Measurements from ENCODE around the gene ZFYVE1. TPM values are rescaled to one million over a fixed set of nuclear protein-coding genes. Genes with fewer than 3 reads are reported as not detected.

The ZFYVE1 gene
- total and polyA plus RNA-seq, 10 of the 15 experiments (the other 5 are each of a cell fraction or from before 2014, with no cell fraction given): 1.2 to 13.3 (median 6.4) TPM

- TF ChIP-seq POLR2AphosphoS5 (IDR thresholded peaks at IDR 0.05; ENCODE audit: low read length): peak; percentile 63; the same call in 1 of the 2 replicates
- TF ChIP-seq BRCA1 (IDR thresholded peaks at IDR 0.05; ENCODE audit: low read depth, low read length): no peak
- TF ChIP-seq RELA (IDR thresholded peaks at IDR 0.05; ENCODE audit: borderline replicate concordance, partially characterized antibody): no peak
- TF ChIP-seq CREM (IDR thresholded peaks at IDR 0.05; ENCODE audit: low read depth): peak; percentile 75
- TF ChIP-seq SIX5 (IDR thresholded peaks at IDR 0.05; ENCODE audit: low read depth, low read length, severe bottlenecking): peak; percentile 18
- peak; percentile 84 for TF ChIP-seq NFYB (IDR thresholded peaks at IDR 0.05; ENCODE audit: insufficient read depth, low read depth, low read length)
- TF ChIP-seq MYC (IDR thresholded peaks at IDR 0.05; ENCODE audit: insufficient read depth, insufficient read length, insufficient replicate concordance, low read length, severe bottlenecking): peak; percentile 55
- TF ChIP-seq WRNIP1 (IDR thresholded peaks at IDR 0.05; ENCODE audit: borderline replicate concordance, low read depth, low read length): no peak
- TF ChIP-seq ZNF274 (IDR thresholded peaks at IDR 0.05; ENCODE audit: insufficient read depth, insufficient read length): no peak
- TF ChIP-seq LARP7 (IDR thresholded peaks at IDR 0.05): peak; percentile 72
Observed at GRCh38 chr14:72926292-72927028, 100.4 kb downstream of the ZFYVE1 start, which contains the start of gene DCAF4 (continued).

- H3K9ac ChIP-seq (ENCODE audit: control insufficient read depth, insufficient read depth, low read length): peak overlapping the region; percentile 59
- no peaks in the 10 kb centered on the region for H3K27me3 ChIP-seq (replicated peaks in 1 of 2; ENCODE audit: control insufficient read depth in 2 of 2, insufficient read depth in 2 of 2, low read length in 1 of 2)
- H2AFZ ChIP-seq (ENCODE audit: control insufficient read depth, low read depth, low read length): peak overlapping the region; percentile 98
- H3K9me3 ChIP-seq (replicated peaks; ENCODE audit: control insufficient read depth, insufficient read depth, low read length): no peaks in the 10 kb centered on the region
- ATAC-seq (peak; percentile 32), DNase-seq (ENCODE audit: low read depth, low spot score) (no peak), FAIRE-seq (no peak)
- no TSS peak for BruUV-seq (replicated peaks)
- H3K4me3 ChIP-seq: peak overlapping the region; percentile 57
- ChIA-PET CTCF (interaction anchor here (1.1 to 2.4 kb wide), 4 partner anchors 16 to 410 kb away, joined by 3 to 9 read pairs (median 5); no protein-coding TSS in a partner anchor), SMC1A (ENCODE audit: uncharacterized antibody, unreplicated experiment) (interaction anchor here (1.0 to 1.3 kb wide), 2 partner anchors 23 to 412 kb away, joined by 5 to 9 read pairs; no protein-coding TSS in a partner anchor), POLR2A (interaction anchor here (0.6 to 1.1 kb wide), 3 partner anchors 22 to 83 kb away, joined by 3 to 4 read pairs (median 3); partner anchors contain the start of gene DPF3), RAD21 (ENCODE audit: unreplicated experiment) (interaction anchor here (0.8 to 1.2 kb wide), 2 partner anchors 133 to 412 kb away, joined by 3 read pairs; no protein-coding TSS in a partner anchor)
- in situ Hi-C loops (cut with MboI): no loop called here
- H3K36me3 ChIP-seq (ENCODE audit: control insufficient read depth in 2 of 2, insufficient read depth in 2 of 2, low read length in 1 of 2): no peaks in the 10 kb centered on the region
- peak overlapping the region; percentile 93 for H3K4me2 ChIP-seq (ENCODE audit: control insufficient read depth, insufficient read depth)
- 3% methylated on average over 26 of the region's 33 CpGs for WGBS (ENCODE audit: insufficient coverage, insufficient replicate concordance, low lambda C conversion rate, missing lambda C conversion rate)
- H3K27ac ChIP-seq (ENCODE audit: control insufficient read depth, insufficient read depth): no peak overlapping the region; the same call in 1 of the 2 replicates
- no peaks in the 10 kb centered on the region for H4K20me1 ChIP-seq (ENCODE audit: control insufficient read depth, insufficient read depth)
- no peaks in the 10 kb centered on the region; the same call in 1 of the 2 replicates for H3K4me1 ChIP-seq (ENCODE audit: control insufficient read depth, insufficient read depth, low read length)
- peaks cover 18% of the 10 kb centered on the region for H3K79me2 ChIP-seq (ENCODE audit: control insufficient read depth, insufficient read depth, low read length)
- TF ChIP-seq CBX3 (IDR thresholded peaks at IDR 0.05; ENCODE audit: borderline replicate concordance, low read depth) (no peak), POLR2A (IDR thresholded peaks at IDR 0.05; ENCODE audit: low read depth, low read length) (peak; percentile 24; the same call in 1 of the 2 replicates), EGR1 (IDR thresholded peaks at IDR 0.05; ENCODE audit: borderline replicate concordance in 1 of 2, low read depth in 2 of 2, low read length in 2 of 2) (peak in 1 of 2 experiments; percentile 61; a peak in 2 of 3 replicates), ZNF687 (IDR thresholded peaks at IDR 0.05) (peak; percentile 45; the same call in 1 of the 2 replicates)
- intact Hi-C loops (cut with micrococcal nuclease; ENCODE audit: unreplicated experiment): no loop called here
Observed at GRCh38 chr14:72925815-72926291, 101.1 kb downstream of the ZFYVE1 start.

Measured in GM12878 (cell line).